GM19238 (cell line): Measurements from ENCODE around the gene DDN.

Source experiments
- DNase-seq: peaks from one replicate; pipeline ENCODE4 v3.0.0; 2011; ENCODE audit warnings: low spot score; ENCODE audit not compliant: insufficient read length

The DDN gene

DNA sequence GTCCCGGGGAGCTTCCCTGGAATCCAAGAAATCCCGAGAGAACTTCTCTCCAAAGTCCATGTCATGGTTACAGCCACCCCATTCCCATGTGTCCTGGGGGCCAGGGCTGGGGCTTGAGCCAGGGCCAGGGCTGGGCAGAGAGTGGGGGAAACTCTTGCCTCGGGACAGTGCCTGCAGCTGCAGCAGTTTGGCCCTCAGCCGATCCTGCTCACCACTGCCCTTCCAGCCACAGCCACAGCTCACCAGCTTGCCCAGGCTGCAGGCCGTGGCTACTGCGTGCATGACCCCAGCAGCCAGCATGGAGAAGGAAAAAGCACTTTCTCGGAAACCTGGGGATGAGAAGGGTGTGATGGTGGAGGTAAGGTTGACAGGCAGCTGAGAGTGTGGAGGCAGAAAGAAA lies 31.2 kb downstream of the DDN start:
- DNase-seq: no peak

- DNase-seq: no peak
Measured at GRCh38 chr12:48966177-48966895, 32.8 kb downstream of the DDN start.

DNA sequence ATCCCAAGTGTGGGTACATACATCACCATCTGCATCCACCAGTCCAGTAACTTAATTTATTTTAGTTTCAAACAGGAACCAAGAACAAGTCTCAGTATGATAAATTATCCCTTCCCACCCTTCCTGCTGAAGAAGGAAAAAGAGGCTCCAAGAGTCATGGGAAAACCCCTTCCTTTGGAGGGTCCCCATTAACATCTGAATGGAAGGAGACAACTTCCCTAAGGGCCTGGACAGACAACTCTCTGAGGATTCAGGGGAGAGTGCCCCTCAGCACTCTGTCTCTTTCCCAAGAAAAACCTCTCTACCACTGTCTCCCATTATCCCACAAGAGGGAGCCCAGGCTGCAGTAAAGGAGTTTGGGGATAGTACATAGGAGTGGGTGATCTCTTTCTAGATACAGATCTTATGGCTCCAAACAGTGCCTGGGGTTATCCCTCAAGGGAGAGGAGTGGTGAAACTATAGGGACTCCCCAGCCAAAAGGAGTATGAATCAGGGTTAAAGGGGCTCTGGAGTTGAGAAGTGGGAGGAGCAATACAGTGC lies 33.8 kb downstream of the DDN start:
- no peak for DNase-seq

- no peak for DNase-seq
Measured at GRCh38 chr12:48961801-48962200, 37.4 kb downstream of the DDN start.

- DNase-seq: no peak
Measured at GRCh38 chr12:48961331-48961730, 37.8 kb downstream of the DDN start.

DNA sequence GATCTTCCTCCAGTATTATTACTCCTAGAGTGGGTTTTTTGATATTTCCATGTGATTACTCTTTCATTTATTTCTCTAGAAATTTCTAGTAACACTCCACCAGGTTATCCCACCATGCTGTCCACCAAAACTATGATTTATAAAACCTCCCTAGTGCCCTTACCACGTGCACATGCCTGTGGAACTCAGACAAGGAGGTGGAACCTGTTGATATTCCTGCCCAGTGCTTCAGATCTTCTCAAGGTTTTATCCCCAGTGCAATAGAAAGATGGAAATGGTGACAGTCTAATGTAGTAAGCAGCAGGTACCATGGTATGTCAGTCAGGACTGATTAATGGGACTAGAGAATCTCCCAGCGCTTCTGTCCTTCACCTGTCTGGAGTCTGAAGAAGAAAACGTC lies 38.3 kb downstream of the DDN start:
- DNase-seq: no peak

DNA sequence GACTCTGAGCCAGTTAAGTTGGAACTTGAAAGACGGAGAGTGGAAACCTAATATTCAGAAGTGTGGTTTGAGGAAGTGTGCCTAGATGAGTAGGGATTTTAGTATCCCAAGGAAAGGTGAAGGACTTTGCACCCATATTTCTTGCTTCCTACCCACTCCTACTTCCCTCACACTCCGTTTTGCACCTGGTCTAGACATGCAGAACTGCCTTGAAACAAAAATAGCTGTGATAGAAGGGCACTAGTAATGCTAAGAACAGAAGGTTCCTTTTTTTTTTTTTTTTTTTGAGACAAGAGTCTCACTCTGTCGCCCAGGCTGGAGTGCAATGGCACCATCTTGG lies 41.2 kb downstream of the DDN start:
- no peak for DNase-seq

GRCh38 chr12:48957141-48958048 lies 41.8 kb downstream of the DDN start, which contains the start of gene ARF3:
ARF3 (minus strand) TSS chr12:48957487; CDS start chr12:48941095, 16,392 bp downstream.
- DNase-seq: peak; percentile 98

GRCh38 chr12:48956279-48957140 lies 42.7 kb downstream of the DDN start:
- no peak for DNase-seq

DNA sequence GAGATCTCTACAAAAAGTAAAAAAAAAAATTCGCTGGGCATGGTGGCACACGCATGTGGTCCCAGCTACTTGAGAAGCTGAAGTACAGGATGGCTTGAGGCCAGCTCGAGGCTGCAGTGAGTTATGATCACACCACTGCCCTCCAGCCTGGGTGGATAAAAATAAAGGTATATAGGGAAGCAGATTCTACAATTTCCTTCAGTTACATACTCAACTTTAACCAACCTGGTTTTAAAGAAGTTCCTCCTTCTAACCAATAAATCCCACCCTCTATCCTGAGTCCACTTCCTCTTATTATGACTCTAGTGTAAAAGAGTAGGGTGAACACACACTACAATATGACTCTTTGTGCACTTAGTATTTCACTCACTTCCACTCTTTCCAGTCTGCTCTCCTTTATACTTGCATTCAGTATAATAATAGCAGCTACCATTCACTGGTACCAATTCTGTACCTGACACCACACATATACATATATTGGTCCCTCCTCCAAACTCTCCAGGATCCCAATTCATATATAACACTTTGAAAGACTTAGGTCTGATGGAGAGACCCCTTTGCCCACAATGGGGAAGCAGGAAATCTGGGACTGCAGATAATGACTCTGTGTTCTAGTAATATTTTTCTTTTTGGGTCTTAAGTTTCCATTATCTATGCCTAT lies 44.2 kb downstream of the DDN start:
- no peak for DNase-seq

GRCh38 chr12:48954061-48954460 lies 45.1 kb downstream of the DDN start:
- no peak for DNase-seq

GRCh38 chr12:48952691-48953090 lies 46.5 kb downstream of the DDN start:
- no peak for DNase-seq

DNA sequence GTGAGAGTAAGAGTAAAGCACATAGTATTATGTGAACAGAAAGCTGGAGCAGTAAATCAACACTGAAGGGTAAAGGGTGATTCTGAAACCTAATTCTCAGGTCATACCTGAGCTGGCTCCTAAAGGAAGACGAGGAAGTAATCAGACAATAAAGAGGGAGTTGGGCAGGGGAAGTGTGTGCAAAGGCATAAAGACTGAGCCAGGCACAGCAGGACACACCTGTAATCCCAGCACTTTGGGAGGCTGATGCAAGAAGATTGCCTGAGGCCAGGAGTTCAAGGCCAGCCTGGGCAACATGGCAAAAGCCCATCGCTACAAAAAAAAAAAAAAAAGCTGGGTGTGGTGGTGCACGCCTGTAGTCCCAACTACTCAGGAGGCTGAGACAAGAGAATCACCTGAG lies 51.4 kb downstream of the DDN start:
- DNase-seq: no peak

GRCh38 chr12:48946943-48947342 lies 52.2 kb downstream of the DDN start:
- DNase-seq: no peak

DNA sequence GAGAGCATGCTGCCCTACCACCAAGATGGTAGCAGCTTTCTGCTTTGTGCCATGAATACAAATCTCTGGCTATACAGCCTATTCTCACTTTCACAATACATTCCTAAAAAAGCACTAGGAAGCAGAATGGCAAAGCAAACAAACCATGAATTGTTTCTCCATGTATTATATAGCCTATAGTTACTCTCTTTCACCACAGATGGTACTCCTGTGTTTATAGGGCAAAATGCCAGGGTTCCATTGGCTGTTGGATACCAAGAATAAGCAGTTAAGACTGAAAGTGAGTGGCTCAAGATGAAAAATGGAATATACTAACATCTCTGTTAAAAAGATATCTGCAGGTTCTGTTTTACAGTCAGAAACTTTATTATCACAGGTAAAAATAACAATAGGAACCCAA lies 53.0 kb downstream of the DDN start:
- no peak for DNase-seq
